Stimulated activated CD4-positive, alpha-beta T cell treated with anti-CD3 and anti-CD28 coated beads, TNF-alpha, amount 100 ng/mL, for 4 hours (primary cell): ENCODE data around the gene SLC4A11.

ENCODE experiments used
- DNase-seq, 3 experiments: peaks; one replicate each; pipeline ENCODE4 v3.0.0-alpha.2; 2020; ENCODE audit warnings: low read depth in 3 of 3

The SLC4A11 gene

DNA sequence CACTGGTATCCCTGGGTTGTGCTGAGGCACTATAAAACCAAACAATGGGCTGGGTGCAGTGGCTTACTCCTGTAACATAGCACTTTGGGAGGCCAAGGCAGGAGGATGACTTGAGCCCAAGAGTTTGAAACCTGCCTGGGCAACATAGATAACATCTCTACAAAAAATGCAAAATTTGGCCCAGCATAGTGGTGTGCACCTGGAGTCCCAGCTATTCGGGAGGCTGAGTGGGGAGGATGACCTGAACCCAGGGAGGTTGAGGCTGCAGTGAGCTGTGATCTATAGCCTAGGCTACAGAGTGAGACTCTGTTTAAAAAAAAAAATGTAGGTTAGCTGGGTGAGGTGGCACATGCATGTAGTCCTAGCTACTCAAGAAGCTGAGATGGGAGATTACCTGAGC is 7.7 kb upstream of the SLC4A11 start:
- no peak for DNase-seq

DNA sequence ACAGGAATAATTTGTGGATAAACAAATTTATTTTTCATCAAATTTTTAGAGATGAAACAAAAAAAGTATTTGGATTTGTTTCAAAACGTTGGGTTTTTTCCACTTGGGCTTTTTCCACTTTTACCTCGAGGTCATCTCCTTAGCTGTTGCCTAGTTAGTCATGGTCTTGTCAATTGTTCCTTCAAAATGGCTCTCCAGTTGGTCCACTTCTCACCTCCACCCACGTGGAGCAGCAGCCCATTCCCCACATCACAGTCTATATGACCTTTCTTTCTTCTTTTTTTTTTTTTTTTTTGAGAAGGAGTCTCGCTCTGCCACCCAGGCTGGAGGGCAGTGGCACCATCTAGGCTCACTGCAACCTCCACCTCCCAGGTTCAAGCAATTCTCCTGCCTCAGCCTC is 6.7 kb upstream of the SLC4A11 start:
- no peak for DNase-seq

DNA sequence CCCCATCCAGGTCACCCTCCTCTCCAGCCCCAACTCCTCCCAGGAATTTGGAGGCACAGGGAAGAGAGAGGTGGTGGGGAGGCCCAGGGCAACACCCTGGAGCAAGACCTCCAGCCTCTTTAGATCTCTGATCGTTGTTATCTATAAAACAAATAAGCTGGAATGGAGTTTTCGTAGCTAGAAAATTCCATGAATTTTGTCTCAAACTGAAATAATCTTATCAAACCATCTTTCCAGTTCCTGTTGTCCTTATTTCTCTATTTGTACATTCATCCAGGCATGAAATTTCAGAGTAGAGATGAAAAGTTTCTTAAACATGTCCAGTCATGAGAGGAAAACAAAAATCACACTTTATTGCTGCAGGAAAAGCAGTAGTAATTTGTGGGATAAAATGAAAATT is 6.2 kb upstream of the SLC4A11 start:
- DNase-seq: no peak

DNA sequence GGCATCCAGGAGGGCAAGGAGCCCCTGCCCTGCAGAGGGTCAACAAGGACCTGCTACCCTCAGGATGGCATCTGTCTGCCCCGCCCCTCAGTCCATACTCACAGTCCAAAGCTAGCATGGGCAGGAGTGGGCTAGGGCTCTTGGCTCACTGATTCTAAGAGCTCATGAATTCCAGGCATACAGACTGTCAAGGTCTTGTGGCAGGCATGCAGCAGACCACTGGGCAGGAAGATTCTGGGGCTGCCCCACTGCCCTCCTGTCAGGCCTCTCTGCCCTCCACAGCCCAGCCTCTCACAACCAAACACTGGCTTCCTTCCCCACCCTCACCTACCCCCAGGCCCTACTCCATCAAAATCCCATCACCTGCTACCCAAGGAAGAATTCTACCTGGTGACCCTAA is 5.6 kb upstream of the SLC4A11 start:
- DNase-seq: no peak

DNA sequence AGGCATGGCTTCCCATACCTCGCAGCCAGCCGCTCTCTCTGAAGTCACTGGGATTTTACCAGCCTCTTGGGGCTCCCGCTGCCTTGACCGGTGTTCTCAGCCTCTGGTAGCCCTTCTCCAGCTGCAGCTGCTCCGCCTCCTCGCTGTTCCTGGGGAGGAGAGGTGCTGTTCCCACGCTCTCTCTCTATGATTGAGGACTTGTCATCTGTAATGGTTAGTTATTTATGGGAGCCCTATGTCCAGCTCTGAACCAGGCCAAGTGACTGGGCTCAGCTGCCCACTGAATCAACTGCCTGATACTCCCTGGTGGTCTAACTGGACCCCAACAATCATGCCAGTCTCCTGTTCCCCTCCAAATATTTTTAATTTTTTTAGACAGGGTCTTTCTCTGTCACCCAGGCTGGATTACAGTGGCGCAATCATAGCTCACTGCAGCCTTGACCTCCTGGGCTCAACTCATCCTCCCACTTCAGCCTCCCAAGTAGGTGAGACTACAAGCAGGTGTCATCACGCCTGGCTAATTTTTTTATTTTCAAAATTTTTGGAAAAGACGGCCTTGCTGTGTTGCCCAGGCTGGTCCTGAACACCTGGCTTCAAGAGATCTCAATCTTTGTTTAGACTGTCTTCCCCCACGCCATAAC is 4.8 kb upstream of the SLC4A11 start:
- no peak for DNase-seq

DNA sequence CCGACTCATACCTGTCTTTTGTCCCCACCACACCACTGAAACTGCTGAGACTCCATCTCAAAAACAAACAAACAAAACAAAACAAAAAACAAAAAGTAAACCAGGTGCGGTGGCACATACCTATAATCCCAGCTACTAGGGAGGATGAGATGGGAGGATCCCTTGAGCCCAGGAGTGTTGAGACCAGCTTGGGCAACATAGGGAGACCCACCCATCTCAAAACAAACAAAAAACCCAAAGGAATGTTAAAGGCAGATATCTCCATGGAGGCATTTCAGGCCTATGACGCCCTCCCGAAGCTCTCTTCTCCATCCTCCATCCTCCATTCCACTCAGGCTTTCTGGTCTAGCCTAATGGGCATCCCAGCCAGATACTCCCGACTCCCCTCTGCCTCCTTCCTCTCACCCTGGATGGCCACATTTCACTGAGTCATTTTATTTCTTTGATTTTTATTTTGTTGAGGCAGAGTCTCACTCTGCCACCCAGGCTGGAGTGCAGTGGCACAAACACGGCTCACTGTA is 3.2 kb upstream of the SLC4A11 start:
- no peak for DNase-seq

DNA sequence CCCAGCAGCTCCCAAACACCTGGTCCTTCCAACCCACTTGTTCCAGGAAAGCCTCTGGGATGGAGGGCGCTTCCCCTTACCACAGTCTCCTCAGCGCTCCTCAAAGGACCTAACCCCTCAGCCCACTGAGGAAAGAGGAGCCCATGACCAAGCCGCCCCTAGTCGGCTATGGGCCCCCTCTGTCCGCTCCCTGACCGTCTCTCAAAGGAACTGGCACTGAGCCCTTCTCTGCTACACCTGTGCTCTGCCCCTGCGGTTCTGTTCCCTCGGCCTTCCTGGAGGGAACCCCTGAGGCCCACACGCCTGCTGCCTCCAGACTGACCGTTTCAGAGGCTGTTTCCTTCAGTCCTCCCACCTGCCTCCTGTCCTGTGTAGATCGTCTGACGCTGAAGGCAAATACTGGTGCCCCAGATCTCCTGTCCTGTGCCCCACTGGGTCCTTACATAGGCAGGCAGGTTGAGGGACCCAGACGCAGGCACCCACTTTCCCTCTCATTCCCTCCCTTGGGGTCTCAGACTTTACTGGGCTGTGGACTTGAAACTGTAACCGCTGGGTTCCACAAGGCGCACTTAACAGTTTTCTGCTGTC is 1.9 kb upstream of the SLC4A11 start:
- no peak for DNase-seq

DNA sequence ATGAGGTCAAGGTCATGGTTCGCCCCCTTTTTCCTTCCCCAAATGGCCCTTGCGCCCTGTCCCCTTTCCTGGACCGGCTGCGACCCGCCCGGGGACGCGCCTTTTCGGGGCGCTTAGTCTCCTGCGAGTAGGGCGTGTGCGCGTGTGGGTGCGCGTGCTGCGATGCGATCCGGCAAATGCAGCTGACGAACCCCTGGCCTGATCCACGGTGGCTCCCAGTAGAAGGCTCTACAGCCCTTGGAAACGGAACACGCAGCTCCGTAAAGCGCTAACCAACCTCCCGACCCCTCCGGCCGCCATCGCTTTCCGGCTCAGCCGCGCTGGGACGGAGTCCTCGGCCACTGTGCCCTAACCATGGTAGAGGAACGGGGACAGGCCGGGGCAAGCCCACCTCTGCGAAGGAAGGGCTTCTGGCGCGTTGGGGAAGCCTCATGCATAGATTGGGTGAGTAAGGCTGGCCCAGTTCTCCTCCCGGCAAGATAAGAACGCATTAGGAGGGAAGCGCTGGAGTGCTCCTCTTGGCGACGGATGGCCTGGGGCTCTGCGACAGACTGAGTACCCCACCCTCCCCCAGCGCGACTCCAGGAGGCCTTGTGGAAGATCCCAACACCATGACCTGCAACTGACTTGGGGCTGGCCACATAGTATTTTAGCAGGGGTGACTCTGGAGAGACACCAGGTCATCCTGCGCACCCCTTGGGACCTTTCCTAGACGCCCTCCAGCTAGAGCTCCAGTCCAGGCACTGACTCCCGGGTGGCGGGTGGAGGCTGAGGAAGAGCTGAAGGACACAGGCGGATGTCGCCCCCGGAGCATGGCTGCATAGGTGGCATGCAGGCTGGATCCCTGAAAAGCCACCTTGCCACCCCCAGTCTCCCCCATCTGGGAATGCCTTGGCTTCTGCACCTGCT is 1.1 kb upstream of the SLC4A11 start:
- DNase-seq: no peak

DNA sequence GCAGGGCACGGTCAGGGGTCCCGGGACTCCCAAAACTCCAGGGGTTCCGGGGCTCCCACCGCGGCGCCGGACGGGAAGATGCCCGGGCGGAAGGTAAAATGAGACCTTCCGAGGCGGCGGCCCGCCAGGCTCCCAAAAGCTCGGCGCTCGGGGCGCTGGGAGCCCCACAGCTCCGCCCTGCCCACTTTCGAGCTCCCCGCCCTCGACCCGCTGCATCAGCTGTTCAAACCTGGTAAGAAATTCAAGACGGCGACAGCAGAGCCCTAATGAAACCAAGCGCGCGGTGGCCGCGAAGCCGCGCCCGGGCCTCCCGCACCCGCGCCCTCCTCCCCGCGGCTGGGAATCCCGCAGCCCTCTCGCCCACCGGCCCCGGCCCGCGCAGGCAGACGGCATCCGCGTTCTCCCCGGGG is 369 bp downstream of the SLC4A11 start:
- peak in 1 of 3 experiments; percentile 18 for DNase-seq

DNA sequence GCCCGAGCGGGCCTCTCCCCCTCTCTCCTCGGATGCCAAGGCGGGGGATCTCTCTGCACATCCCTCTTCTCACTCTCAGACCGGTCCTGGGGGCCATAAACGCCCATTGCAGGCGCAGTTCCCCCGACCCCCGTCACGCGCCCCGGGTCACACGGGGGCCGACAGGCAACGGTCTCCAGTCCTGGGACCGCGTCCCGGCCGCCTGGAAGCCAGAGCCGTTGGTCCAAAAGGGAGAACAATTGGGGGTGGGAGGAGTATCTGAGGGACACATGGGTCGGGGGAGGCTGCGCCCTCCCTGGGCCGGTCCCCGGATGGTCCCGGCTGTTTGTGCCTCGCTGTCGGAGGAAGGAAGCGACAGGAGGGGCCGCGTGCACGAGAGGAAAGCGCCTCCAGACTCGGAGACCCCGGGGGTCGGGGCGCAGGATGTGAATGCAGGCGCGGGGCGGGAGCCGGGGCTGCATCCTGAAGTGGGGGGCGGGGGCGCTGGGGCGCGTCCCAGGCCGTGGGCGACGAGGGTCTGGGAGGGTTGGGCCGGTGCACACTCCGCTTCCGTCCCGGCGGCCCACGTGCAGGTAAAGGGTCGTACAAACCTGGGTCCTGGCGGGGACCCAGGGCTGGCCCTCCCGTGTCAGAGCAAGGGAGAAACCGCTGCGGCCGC is 903 bp downstream of the SLC4A11 start:
- DNase-seq: no peak

DNA sequence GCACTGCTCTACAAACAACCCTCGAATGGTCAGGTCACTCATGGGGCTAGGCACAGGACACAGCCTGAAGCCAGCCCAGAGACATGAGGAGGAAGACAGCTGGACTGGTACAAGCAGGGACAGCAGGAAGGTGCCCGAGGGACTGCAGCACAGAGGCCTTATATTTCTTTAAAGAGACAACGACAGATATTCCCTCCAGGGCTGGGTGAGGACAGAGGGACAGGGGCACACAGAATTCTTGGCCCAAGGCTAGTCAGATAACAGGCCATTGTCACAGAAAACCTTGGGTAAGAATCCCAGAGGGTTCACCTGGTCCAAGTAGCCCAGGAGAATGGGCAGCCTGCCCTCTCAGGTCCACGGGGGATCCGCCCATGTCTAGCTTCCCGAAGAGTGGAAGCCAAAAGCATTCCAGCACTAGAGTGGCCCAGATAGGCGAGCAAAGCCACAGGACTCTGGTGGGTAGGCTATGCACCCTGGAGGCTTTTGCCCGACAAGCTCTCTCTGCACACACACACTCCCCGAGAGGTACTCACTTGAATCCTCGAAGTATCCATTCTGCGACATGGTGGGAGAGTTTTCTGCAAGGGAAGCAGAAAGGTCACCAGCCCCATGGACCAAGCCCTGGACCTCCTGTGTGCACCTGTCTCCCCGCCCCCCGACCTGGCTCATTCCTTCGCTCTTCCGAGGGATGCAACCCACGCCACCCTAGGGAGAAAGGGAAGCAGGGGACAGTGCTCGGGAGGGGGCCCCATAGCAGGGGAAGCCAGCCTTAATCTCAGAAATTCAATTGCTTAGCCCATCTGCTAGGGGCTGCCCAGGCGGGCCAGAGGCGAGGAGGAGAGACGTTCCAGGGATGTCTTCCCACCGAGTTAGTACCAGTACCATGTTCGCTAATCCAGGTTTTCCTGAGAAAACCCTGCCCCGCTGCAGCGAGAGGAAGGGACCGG is 1.7 kb downstream of the SLC4A11 start:
- no peak for DNase-seq

DNA sequence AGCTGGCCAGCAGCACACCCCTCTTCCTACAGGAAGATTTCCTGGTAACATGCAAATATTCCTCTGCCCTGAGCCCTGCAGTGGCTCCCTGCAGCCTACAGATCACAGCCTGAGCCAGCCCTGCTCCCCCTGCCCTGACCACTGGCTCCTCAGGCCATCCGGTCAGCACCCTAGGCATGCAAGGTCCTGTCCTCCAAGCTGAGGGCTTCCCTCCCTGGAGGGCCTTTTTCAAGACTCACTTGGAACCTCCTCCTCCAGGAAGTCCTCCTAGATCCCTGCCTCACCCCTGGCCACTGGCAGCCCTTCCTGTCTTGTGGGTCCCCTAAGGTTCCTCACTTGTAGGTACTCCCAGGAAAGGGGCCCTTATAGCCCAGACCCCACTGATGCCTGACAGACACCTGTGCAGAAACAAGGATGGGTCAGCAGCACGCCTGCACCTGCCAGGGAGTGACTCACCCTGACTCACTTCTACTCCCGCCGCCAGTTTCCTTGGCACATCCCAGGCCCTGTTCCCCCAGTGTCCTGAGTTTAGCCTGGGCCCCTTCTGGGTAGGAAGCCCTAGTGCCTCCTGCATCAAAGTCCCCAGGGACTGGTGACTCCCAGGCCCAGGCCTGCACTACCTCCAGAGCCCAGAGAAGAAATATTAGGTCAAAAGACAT is 3.2 kb downstream of the SLC4A11 start:
- DNase-seq: no peak

DNA sequence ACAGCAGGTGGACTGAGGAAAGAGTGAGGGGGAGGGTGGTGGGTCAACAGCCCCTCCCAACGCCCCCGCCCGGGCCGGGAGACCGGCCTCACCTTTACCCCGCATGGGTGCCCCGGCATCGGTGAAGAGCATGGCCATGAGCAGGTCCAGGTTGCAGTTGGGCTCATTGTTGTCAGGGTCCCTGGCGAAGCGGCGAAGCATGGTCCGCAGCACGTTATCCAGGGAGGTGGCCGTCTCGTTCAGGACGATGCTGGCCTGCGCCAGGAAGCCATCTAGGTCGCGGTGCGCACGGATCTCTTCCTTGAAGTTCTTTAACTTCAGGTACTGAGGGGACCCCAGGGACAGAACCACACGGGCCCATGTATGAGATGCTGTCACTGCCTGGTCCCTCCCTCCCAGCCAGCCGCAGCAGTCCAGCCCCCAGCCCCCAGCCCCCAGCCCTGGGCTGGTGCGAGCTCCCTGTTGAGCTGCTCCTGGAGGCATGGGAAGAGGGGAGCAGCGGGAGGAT is 4.9 kb downstream of the SLC4A11 start:
- no peak for DNase-seq

DNA sequence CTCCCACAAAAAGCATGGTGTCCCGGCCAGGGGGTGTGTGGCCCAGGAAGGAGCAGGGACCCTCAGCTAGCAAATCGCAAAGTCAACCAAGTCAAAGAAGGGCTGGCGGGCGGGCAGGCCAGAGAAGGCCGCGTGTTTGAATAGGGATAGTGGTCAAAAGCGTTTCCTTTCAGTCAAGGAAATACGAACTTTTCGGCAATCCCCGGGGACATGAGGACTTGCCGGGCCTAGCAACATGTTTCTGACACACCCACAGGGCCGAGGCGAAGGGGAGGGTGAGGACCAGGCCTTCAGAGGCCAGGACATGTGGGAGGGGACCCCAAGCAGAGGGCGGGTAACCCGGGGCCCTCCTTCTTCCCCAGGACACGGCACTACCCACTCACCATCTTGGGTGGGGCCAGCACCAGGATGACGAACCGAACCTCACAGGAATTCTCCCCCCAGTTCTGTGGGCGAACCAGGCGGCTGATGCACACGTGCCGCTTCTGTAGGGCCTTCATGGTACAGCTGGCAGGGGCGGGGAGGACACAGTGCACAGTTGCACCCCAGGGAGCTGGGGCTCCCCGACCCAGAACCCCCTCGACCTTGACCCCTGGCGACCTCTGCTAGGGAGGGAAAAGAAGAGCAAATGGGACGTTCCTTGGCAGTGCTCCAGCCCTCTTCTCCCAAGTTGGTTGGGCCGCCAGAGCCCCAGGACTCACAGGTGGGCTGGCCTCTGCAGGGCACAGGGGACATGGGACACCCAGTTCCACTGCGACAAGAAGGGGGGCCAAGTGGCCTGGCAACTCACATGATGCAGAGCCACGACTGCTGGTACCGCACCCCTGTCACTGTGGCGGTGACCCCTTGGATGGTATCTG is 5.6 kb downstream of the SLC4A11 start:
- DNase-seq: no peak

DNA sequence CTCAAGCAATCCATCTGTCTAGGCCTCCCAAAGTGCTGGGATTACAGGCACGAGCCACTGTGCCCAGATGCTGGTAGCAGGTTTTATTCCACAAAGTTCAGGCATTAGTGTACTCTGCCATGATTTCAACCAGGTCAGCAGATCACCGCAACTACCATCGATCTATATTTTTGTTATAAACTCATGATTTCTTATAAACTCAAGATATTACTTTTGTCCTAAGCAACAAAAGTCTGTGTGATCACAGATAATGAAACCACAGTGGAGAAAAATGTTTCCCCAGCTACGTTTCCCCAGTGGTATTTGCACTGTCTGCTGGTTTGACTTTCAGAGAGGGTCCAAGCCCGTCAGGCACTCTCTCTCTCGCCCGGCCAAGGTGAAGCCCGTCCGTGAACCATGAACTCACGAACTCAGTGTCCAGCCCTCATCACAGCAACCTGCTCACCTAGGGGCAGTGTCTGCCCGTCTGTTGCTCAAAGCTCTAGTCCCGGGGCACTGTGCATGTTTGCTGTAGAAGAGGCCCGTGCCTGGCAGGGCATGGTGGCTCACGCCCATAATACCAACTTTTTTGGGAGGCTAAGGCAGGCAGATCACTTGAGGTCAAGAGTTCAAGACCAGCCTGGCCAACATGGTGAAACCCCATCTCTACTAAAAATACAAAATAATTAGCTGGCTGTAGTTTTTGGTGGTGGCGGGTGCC is 7.0 kb downstream of the SLC4A11 start:
- DNase-seq: no peak

DNA sequence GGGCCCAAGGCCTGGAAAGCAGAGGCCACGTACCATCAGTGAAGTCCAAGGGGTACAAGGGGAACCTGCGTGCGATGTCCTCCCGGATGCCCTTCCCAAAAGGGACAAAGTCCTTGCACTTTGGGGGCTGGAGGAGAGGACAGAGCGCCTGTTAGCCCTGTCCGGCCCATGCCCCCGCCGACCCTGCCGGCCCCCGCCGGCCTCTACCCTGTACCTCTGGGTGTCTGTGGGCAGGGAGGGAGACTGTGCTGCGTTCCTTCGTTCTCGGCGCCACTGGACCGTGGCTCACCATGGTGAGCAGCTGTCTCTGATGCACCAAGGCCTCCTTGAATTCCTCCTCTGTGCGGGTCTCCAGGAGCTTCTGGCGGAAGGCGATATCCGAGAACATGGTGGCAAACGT is 7.9 kb downstream of the SLC4A11 start:
- DNase-seq: no peak

DNA sequence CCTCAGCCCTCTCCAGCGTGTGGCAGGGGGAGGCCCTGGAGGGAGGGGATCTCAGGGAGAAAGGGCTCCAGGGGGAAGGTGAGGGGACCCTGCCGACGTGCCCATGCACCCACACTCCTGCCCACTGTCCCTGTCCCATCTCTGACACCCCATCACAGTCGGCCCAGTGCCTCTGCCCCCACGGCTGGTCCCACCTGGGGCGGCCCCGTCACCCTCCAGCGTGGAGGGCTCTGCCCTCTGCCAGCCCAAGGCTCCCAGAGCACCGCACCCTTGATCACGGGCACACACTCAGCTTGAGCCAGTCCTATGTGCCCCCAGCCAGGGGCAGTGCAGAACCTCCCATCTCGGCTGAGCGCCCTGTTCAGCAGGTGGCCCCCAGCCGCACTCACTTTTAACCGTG is 9.2 kb downstream of the SLC4A11 start:
- no peak for DNase-seq

DNA sequence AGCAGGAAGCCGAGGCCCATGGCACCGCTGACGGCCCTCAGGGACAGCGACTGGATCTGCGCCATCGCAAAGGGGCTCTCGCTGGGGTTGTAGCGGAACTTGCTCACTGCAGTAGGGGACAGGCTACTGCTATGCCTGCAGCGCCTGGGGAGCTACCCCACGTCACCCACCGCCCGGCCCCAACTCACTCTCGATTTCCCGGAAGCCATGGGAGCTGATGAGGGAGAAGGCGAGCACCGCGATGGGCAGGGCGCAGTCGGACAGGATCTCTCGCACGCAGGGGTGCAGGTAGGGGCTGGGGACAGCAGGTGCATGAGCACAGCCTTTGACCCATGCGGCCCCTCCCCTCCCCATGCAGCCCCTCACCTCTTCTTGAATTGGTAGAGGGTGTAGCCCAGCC is 9.8 kb downstream of the SLC4A11 start:
- DNase-seq: no peak

DNA sequence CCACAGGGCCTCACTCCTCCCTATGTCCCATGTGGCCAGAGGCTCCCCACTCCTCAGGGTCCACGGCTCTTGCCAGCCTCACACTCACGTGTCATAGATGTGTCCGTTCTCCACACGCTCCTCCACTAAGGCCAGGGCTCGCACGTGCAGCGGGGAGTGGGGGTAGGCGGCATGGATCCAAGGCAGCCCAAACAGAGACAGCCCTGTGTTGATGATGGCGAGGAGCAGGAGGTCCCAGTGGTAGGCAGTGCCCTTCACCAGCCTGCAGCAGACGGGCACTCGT is 10.3 kb downstream of the SLC4A11 start:
- DNase-seq: no peak
